ENCODE measurements around the gene DYNC1H1. TPM values are rescaled to one million over a fixed set of nuclear protein-coding genes. Genes with fewer than 3 reads are reported as not detected.

The DYNC1H1 gene
- total and polyA plus RNA-seq, 10 donors = 65.9 to 446 (median 351) TPM

DNA sequence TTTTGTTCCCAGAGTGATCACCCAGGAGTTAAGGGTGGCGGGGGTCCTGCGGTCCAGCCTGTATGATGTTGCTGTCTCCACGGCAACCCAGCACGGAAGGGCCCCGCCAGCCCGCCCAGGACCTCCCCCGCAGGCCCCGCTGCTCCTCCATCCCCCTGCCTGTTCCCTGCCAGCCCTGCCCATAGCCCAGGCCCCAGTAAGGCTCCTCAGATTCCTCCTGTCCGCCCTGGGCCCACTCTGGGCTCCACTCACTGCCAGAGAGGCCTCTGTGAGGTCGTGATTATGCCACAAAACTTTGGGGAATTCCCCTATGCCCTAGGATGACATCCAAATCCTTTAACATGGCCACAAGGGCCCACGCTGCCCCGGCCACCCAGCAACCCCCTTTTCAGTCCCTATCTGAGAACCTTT, 101.7 kb downstream of the DYNC1H1 start:
- peak; percentile 53 for DNase-seq
- peaks cover 0 to 2% (median 0%) of the 10 kb centered on the region in 8 donors for H3K9me3 ChIP-seq
- no peak overlapping the region for H3K4me3 ChIP-seq
- H3K4me1 ChIP-seq = peaks cover 0 to 16% (median 10%) of the 10 kb centered on the region in 6 donors
- intact Hi-C loops (cut with DNase I; ENCODE audit: low total_unique reads) = no loop called here
- H3K27ac ChIP-seq = no peak overlapping the region
- WGBS, 5 donors = 86 to 90% (median 90%) methylated on average over 10 to 12 of the region's 12 CpGs
- no peaks in the 10 kb centered on the region for H3K36me3 ChIP-seq
- TF ChIP-seq CTCF (IDR thresholded peaks at IDR 0.05 in 8 of 11, conservative IDR thresholded peaks at IDR 0.05 in 3 of 11) (no peak), POLR2AphosphoS5 (IDR thresholded peaks at IDR 0.05) (no peak), POLR2A (IDR thresholded peaks at IDR 0.05) (no peak)
- H3K27me3 ChIP-seq (replicated peaks in 1 of 7) = no peaks in the 10 kb centered on the region

DNA sequence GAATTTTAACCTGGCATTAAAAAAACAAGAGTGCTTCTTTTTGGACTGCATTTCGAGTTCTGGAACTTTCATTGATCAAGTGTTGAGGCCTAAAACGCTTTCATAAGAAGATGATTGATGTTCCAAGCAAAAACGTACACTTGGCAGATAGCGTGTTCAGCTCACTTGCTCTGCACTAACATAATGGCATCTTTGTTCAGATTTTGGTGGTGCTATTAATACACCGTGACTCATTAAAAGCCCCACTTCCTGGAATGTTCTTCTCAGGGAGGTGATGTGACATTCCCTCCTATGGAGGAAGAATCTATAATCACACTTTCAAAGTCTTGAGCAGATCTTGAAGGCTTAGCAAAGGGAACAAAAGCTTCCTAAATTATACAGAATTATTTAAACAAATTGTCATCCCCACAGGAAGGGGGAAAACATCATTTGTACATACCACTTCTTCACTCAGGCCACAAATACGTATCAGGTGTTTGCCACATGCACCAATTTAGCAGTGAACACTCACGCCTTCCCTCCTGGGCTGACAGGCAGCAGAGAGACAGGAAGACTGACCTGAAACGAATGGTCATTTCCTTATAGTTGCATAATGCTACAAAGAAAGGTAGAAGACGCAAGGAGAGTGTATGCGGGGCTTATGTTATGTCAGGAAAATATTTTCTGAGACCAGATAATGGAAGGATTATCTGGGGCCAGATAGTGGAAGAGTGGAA, 107.1 kb downstream of the DYNC1H1 start:
- intact Hi-C loops (cut with DNase I; ENCODE audit: low total_unique reads) = no loop called here
- Histone ChIP-seq H3K27me3 (replicated peaks in 1 of 7) (no peaks in the 10 kb centered on the region), H3K27ac (no peak overlapping the region), H3K36me3 (peaks cover 0 to 4% (median 0%) of the 10 kb centered on the region in 6 donors), H3K9me3 (peaks cover 0 to 7% (median 0%) of the 10 kb centered on the region in 8 donors), H3K4me1 (peaks cover 0 to 10% (median 0%) of the 10 kb centered on the region in 6 donors), H3K4me3 (no peak overlapping the region)
- WGBS, 5 donors = 52 to 64% (median 61%) methylated on average over 10 of the region's 10 CpGs
- TF ChIP-seq POLR2A (IDR thresholded peaks at IDR 0.05) (no peak), CTCF (IDR thresholded peaks at IDR 0.05 in 8 of 11, conservative IDR thresholded peaks at IDR 0.05 in 3 of 11) (no peak), POLR2AphosphoS5 (IDR thresholded peaks at IDR 0.05) (no peak)
- peak; percentile 14 for DNase-seq

- no peak overlapping the region for H3K27ac ChIP-seq
- no peak for DNase-seq
- no peak overlapping the region for H3K4me3 ChIP-seq
- H3K9me3 ChIP-seq = peaks cover 0 to 4% (median 0%) of the 10 kb centered on the region in 8 donors
- peaks cover 0 to 31% (median 16%) of the 10 kb centered on the region in 6 donors for H3K36me3 ChIP-seq
- intact Hi-C loops (cut with DNase I; ENCODE audit: low total_unique reads) = no loop called here
- no peaks in the 10 kb centered on the region for H3K27me3 ChIP-seq (replicated peaks in 1 of 7)
- no peak for TF ChIP-seq POLR2AphosphoS5 (IDR thresholded peaks at IDR 0.05)
- no peak for TF ChIP-seq CTCF (IDR thresholded peaks at IDR 0.05 in 8 of 11, conservative IDR thresholded peaks at IDR 0.05 in 3 of 11)
- TF ChIP-seq POLR2A (IDR thresholded peaks at IDR 0.05) = no peak
- 96 to 99% (median 96%) methylated on average over 4 of the region's 4 CpGs for WGBS, 5 donors
- H3K4me1 ChIP-seq = peaks cover 0 to 10% (median 0%) of the 10 kb centered on the region in 6 donors
These were observed 110.1 kb downstream of the DYNC1H1 start for GRCh38 chr14:102074415-102074964.

DNA sequence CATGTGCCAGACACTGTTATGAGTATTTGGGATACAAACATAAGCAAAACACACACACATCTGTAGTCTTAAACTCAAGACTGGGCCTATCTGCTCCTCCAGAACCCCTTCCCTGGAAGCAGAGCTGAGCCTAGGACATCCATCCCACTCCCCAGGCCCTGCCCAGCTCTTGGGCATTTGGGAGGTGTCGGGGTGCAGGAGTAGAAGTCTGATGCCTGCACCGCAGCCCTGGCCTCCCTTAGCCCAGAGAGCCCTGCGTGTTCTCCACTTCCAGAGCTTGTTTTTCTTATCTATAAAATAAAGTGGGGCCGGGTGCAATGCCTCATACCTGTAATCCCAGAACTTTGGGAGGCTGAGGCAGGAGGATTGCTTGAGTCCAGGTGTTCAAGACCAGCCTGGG, 110.8 kb downstream of the DYNC1H1 start:
- Histone ChIP-seq H3K27ac (no peak overlapping the region), H3K36me3 (peaks cover 0 to 38% (median 22%) of the 10 kb centered on the region in 6 donors), H3K4me1 (peaks cover 0 to 10% (median 0%) of the 10 kb centered on the region in 6 donors), H3K4me3 (no peak overlapping the region), H3K27me3 (replicated peaks in 1 of 7) (no peaks in the 10 kb centered on the region), H3K9me3 (peaks cover 0 to 4% (median 0%) of the 10 kb centered on the region in 8 donors)
- 93 to 100% (median 99%) methylated on average over 4 of the region's 4 CpGs for WGBS, 5 donors
- TF ChIP-seq POLR2A (IDR thresholded peaks at IDR 0.05) = no peak
- no peak for TF ChIP-seq POLR2AphosphoS5 (IDR thresholded peaks at IDR 0.05)
- TF ChIP-seq CTCF (IDR thresholded peaks at IDR 0.05 in 8 of 11, conservative IDR thresholded peaks at IDR 0.05 in 3 of 11) = no peak
- intact Hi-C loops (cut with DNase I; ENCODE audit: low total_unique reads) = no loop called here
- peak; percentile 62 for DNase-seq

Data from spleen (tissue), 11 donors.